Measurements from ENCODE around the gene CHIC2.

CHIC2 gene

DNA sequence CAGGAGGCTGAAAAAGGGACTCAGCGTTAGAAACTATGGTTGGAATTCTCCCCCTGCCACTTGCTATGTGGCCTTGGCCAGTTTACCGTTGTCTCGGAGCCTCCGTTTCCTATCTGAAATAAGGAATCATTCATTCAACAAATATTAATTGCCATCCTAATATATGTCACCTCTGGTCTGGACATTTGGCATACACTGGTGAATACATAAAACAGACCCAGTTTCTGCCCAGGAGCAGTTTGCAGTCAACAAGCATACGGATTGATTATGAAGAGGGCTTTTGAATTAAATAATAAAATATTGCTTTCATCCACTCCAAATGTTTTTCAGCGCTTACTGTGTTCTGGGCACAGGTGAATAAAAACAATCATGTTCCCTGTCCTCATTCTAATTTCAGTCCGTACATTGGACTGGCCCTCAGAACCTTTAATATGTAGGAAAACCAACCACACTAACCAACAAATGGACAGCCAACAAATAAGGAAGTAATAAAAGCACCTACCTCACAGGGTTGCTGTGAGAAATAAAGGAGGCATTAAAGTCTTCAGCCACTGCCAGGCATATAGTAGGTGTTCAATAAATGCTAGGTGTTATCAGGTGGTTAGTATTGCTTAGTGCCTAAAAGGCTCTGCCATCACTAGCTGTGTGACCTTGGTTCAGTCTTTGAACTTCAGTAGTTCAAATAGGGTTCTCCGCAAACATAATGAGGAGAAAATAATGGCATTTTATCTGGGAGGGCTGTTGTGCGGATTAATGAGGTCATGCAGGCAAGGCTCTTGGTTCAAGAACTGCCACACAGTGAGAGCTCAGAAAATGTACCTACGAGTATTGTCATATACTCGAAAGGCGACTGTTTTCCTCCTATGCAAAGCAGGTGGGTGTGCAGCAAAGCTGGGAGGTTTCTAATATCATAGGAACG, 28.3 kb upstream of the CHIC2 start:
- peak; percentile 26 to 60 for DNase-seq

DNA sequence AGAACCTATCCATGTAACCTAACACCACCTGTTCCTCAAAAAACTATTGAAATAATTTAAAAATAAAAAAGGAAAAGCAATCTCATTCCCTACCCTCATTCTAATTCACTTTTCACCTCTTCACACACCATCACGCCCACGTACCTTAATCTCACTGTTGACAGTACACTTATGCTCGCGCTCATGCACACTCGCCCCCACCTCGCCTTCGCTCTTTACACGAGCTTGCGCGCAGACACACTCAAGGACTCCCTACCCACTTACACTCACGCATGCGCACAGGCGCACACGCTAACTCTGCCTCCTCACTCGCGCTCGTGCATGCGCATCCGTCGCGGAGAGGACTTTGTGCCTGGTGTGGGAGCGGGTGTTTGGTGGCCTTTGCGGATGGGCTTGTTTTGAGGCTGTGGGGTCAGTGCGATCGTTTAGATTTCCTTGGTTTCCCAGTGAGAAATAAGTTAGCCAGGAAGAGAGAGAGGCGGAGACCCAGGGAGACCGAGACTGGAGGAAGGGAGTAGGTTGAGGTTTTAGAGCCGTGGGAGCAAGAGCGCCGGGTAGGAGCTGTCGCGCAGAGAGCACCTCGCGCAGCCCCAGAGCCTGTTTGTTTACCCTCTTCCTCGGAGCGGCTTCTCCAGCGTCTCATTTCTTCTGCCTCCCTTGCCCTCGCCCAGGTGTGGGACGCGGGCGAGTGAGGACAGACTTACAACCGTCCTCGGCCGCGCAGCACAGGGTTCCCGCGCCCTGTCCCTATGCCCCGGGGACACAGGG, 27.4 kb upstream of the CHIC2 start:
- peak; percentile 91 to 99 for DNase-seq

GRCh38 chr4:54090804-54091623, 26.6 kb upstream of the CHIC2 start:
- no peak for DNase-seq

- DNase-seq: no peak
Measured at GRCh38 chr4:54090404-54090803, 26.0 kb upstream of the CHIC2 start.

DNA sequence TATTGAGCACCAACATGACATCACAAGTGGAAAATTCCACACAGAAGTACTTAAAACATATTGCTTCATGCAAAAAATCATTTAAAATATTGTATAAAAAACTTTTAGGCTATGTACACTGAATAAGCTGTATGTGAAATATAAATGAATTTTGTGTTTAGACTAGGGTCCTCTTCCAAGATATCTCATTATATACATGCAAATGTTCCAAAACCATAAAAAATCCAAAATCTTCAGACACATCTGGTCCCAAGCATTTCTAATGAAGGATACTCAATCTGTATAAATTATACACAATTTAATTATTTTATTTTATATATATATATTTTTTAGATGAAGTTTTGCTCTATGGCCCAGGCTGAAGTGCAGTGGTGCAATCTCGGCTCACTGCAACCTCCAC, 25.5 kb upstream of the CHIC2 start:
- no peak for DNase-seq

DNA sequence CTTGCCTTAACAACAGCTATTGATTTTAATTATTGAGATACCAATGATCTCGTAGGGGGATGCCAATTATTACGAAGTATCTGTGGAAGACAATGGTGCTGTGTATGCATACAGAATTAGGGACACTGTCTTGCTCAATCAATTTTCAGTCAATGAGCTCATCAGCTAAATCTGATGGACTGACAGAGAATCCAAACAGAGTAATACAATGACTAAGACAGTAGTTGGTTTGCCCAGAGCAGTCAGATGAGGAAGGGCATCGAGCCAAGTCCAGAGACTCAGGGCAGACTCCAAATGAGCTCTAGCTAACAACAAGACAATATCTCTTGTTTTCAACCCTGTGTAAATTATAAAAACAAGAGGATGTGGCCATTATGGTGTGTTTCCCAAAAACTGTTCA, 20.9 kb upstream of the CHIC2 start:
- DNase-seq: no peak

- no peak for DNase-seq
Measured at GRCh38 chr4:54082168-54082567, 17.8 kb upstream of the CHIC2 start.

GRCh38 chr4:54077812-54078211, 13.4 kb upstream of the CHIC2 start:
- DNase-seq: no peak

DNA sequence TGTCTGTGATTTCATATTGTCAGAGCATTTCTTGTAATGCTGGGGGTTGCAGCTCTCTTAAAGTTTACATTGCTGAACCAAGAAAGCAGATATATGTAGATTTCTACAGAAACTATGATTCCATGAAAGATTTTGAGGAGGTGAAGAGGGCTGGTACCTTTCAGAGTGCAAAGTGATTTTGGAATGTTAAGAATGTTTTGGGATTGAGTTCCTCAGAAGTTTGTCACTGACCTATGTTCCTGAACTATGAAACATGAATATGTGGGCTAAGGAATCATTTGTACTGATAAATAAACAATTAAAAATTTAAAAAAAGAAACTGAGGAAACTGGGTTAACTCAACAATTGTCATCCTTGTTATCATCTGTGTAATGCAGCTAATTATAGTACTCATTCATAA, 12.3 kb upstream of the CHIC2 start:
- no peak for DNase-seq

DNA sequence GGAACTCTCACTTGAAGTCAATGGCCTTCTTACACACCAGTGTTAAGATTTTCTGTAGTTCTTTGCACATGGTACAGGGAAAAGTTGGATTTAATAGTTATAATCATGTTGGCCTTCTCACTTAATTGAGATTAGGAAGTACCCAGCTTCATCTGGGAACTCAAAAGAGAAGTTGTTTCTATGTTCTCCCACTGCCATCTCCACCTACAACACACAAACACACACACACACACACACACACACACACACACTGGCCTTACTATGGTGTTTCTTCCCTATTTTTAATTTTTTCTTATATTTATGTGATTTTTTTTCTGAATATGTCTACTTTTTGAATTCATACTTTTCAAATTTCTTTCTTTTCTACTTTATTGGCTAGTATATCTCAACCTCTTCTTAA, 10.0 kb upstream of the CHIC2 start:
- peak in 1 of 2 experiments; percentile 36 for DNase-seq

DNA sequence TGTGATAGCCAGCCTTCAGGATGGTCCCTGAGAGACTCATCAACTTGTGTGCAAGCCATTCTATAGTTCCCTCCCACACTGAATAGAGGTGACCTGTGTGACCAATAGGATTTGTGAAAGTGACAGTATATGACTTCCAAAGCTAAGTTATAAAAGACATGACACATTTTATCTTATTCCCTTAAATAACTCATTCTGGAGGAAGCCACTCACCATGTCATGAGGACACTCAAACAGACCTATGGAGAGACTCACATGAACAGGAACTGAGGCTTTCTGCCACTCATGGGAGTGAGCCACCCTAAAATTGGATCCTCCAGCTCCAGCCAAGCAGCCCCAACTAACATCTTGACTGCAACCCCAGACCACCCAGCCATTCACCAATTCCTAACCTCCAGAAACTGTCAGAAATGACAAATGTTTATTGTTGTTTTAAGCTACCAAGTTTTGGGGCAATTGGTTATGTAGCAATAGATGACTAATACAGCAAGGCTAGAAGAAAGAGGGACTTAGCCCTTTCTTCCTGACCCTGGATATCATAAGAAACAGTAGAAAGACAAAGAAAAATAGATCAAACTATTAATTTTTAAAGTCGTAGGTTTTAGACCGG, 9.0 kb upstream of the CHIC2 start:
- no peak for DNase-seq

DNA sequence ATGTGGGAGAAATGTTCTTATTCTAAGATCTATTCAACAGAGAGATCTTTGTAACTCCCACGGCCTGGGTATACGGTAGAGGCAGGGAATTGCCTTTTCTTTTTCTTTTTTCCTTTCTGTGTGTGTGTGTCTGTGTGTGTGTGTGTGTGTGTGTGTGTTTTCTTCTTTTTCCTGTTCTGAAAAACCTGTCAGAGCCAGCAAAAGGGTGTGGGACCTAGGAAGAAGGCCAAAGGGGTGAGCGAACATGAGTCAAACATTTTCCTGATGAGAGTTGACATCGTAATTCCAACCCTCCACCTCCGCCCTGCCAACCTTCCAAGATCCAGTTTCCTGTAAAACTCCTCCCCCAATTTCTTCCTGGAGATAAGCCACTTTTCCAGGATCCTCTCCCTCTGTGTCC, 2.8 kb upstream of the CHIC2 start:
- DNase-seq: no peak

DNA sequence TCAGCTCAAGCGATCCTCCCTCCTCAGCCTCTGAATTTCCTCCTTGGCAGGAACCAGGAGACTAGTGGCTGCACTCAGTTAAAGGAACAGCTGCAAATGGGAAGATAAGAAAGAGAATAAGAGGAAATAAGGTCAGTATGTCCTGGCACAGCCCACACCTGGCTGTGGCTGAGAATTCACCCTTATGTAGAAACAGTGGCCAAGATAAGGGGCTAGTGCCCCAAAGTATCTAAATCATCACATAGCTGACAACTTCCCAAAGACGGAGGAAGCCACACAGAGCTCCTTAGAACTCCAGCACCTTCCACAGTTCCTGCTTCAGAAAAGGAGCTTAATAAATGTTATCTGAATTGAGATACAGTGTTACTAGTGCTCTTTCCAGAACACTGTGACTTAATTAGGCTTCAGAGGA, 2.3 kb upstream of the CHIC2 start:
- peak; percentile 62 to 73 for DNase-seq

DNA sequence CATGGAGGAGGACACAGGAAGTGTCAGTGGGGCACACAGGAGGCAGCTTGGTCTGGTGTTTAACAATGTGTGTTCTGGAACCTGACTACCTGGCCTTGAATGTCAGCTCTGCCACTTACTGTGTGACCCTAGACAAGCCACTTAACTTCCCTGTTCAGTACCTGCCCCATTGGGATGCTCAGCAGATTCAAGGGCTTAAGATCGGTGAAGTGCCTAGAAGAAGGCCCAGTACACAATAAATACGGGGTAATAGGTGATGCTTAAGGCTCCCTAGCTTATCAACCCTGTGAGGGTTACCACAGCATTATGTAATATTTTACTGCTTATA, 1.6 kb upstream of the CHIC2 start:
- DNase-seq: peak in 1 of 2 experiments; percentile 52

DNA sequence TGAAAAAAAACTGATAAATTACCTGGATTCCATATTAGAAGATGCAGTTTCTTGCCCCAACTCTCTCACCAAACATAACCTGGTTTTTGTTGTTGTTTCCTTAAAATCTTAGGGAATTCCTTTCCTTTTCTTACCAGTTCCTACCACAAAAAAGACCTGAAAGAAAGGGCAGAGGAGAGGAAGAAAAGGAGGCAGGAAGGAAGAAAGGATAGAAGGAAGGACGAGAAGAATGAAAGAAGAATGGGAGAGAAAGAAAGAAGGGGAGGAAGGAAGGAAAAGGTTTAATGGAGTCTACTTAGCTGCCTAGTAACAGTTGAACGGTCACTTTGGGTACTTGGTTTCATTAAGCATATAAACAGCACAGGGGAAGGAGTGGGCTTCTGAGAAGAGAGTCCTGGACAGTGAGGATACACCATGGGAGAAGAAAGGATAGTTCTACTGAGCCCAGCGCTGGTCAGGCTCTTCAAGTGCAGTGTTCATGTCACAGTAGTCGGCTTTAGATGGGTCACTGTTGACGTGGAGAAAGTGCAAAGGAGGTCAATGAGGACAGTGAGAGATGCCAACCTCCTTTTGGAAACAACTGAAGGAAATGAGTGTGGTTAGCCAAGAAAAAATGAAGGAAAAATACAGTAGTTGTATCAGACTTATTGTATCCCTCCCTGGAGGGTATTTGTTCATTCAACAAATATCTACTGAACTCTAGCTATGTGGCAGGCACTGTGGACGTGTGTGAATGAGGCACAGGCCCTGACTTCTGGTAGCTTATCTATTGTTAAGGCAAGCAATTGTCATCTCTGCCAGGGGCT, 1.1 kb upstream of the CHIC2 start:
- DNase-seq: no peak

DNA sequence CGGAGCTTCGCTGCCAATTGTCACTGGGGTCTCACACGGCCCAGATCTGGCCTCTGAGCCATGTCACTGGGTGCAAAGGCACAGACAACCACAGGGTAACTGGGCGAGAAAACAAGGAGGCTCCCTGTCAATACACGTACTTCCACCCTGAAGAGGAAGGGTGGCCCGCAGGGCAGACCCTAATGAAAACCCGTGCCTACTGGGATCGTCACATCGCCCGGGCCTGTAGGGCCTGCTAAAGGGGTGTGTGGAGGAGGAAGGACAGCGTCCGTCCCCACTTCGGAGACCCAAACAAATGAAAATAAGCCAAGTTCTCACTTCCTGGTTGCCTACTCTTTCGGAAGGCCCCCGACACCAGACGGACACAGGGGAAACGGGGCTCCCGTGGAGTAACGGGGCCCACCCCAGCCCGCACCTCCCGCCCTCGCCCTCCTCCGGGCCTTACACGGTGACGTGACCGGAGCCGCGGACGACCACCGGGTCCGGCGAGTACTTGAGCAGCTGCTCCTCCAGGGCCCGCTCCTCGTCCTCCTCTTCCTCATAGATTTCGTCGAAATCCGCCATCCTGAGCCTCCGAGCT, 578 bp downstream of the CHIC2 start:
- peak; percentile 72 to 82 for DNase-seq

- peak; percentile 65 to 71 for DNase-seq
Measured at GRCh38 chr4:54063229-54063628, 1.2 kb downstream of the CHIC2 start.

DNA sequence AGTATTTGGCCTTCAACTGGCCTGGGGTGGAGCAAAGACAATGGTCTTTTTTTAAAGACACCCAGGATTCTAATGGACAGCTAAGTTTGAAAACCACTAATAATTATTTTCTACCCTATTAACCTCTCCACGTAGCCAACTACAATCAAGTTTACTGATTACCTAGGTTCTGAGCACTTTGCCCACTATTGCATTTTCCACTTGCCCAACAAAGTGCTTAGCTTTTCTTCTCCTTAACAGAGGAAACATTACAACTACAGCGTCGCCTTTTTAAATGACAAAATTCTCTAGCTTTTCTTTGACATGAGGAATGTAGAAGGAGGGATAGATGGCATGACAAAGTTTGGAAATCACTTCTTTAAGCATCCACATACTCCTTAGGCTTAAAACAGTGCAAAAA, 2.0 kb downstream of the CHIC2 start:
- DNase-seq: no peak

GRCh38 chr4:54061873-54062272, 2.5 kb downstream of the CHIC2 start:
- no peak for DNase-seq

GRCh38 chr4:54061067-54061466, 3.3 kb downstream of the CHIC2 start:
- DNase-seq: no peak

- no peak for DNase-seq
Measured at GRCh38 chr4:54060116-54060515, 4.3 kb downstream of the CHIC2 start.

DNA sequence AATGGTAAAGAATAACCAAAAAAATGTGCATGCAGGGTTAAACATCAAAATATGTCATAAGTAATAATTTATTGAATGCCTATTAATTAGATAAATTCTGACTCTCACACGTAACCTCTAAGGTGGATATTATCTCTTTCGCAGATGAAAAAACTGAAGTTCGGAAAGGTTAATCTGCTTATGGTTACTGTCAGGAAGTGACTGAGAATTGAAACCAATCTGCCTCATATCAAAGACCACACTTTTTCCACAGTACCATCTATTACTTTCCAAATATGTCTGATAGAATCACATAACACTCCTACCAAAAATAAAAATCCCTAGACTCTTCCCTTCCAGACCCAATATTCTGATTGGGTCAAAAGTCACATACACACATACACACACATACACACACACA, 6.2 kb downstream of the CHIC2 start:
- no peak for DNase-seq

All from Kasumi-1 (cell line).